ENCODE measurements around the gene PTPN21. TPM values are rescaled to one million over a fixed set of nuclear protein-coding genes. Genes with fewer than 3 reads are reported as not detected.

The PTPN21 gene
- total and polyA plus RNA-seq, 2 of the 13 experiments (the other 11 are each of a cell fraction or from before 2014, with no cell fraction given): 2.0 to 3.7 TPM

- TF ChIP-seq ARID5B (CRISPR knock-in tag; IDR thresholded peaks at IDR 0.05) (no peak; the same call in 1 of the 2 replicates), TBP (CRISPR knock-in tag; IDR thresholded peaks at IDR 0.05) (no peak), ZNF749 (CRISPR knock-in tag; IDR thresholded peaks at IDR 0.05; ENCODE audit: borderline replicate concordance) (peak; percentile 50; the same call in 1 of the 2 replicates), ZNF619 (CRISPR knock-in tag; IDR thresholded peaks at IDR 0.05) (peak; percentile 34; the same call in 1 of the 2 replicates), TFE3 (CRISPR knock-in tag; IDR thresholded peaks at IDR 0.05) (peak; percentile 10; the same call in 1 of the 2 replicates), HOMEZ (CRISPR knock-in tag; IDR thresholded peaks at IDR 0.05; ENCODE audit: low read depth) (no peak), TRAFD1 (CRISPR knock-in tag; IDR thresholded peaks at IDR 0.05; ENCODE audit: borderline replicate concordance) (no peak), CEBPZ (IDR thresholded peaks at IDR 0.05; ENCODE audit: low read length) (no peak)
- TF ChIP-seq, protein P1, sequence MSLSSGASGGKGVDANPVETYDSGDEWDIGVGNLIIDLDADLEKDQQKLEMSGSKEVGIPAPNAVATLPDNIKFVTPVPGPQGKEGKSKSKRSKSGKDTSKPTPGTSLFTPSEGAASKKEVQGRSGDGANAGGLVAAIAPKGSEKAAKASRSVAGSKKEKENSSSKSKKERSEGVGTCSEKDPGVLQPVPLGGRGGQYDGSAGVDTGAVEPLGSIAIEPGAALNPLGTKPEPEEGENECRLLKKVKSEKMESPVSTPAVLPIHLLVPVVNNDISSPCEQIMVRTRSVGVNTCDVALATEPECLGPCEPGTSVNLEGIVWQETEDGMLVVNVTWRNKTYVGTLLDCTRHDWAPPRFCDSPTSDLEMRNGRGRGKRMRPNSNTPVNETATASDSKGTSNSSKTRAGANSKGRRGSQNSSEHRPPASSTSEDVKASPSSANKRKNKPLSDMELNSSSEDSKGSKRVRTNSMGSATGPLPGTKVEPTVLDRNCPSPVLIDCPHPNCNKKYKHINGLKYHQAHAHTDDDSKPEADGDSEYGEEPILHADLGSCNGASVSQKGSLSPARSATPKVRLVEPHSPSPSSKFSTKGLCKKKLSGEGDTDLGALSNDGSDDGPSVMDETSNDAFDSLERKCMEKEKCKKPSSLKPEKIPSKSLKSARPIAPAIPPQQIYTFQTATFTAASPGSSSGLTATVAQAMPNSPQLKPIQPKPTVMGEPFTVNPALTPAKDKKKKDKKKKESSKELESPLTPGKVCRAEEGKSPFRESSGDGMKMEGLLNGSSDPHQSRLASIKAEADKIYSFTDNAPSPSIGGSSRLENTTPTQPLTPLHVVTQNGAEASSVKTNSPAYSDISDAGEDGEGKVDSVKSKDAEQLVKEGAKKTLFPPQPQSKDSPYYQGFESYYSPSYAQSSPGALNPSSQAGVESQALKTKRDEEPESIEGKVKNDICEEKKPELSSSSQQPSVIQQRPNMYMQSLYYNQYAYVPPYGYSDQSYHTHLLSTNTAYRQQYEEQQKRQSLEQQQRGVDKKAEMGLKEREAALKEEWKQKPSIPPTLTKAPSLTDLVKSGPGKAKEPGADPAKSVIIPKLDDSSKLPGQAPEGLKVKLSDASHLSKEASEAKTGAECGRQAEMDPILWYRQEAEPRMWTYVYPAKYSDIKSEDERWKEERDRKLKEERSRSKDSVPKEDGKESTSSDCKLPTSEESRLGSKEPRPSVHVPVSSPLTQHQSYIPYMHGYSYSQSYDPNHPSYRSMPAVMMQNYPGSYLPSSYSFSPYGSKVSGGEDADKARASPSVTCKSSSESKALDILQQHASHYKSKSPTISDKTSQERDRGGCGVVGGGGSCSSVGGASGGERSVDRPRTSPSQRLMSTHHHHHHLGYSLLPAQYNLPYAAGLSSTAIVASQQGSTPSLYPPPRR (CRISPR knock-in tag; IDR thresholded peaks at IDR 0.05; ENCODE audit: borderline replicate concordance): 0 out of 2 replicates have a peak, but pooled peaks have one; percentile 45
Observed at GRCh38 chr14:88562831-88563686, 8.3 kb upstream of the PTPN21 start, which contains the start of gene ZC3H14 (continued).
